T-helper 1 cell (primary cell): ENCODE data around the gene OTULINL.
"Not testable (repeated sequence)": the region's sequence is repeated elsewhere in the genome, so short reads cannot be mapped to it uniquely, and the experiment has no call there.

Source experiments
- DNase-seq, 5 donors: peaks; one replicate each; pipeline ENCODE4 v3.0.0-alpha.2; 2012 to 2020
- total RNA-seq, 4 donors: gene quantifications; one replicate each; lab custom pipeline; 2026; lab: John Stamatoyannopoulos, UW

Gene OTULINL
- total RNA-seq: 31.1 to 48.6 (median 46.3) reads per million in 4 donors

DNA sequence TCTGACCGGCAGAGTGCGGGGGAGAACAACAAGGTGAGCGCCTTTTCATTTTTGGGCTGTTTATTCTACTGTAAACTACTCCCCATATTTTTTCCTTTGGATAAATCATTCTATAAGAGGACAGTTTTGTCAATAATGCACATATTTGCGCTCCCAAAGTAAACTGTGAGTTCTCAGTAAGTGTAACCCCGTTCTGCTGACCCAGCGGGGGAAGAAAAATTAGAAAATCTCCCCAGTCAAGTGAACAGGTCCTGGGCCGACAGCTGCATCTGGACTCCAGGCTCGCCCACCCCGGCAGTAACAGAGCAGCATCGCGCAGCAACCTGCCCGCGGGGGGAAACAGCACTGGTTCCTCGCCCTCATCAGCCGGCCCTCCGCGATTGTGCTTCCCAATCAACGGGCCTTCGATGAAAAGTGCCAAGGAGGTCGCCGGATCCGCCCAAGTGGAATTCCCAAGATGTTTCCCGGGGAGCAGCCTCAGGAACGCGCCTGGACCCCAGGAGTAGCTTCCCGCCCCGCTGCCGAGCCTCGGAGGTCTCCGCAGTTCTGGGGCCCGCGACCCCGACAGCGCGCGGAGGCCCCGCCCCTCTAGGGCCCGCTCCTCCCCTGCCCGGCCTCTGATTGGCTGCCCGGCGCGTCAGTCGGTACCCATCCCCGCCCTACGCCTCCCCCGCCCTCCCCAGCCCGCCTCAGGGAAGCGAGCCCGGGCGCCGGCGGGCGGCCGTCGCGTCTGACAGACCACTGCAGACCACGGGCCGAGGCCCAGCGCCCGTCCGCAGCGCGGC is at the start of gene OTULINL:
OTULINL (plus strand) TSS at position 687 of the 785 bp plus-strand sequence. CDS start 103 bp downstream, outside the sequence.
- DNase-seq: peak; percentile 73 to 83 (median 81)

DNA sequence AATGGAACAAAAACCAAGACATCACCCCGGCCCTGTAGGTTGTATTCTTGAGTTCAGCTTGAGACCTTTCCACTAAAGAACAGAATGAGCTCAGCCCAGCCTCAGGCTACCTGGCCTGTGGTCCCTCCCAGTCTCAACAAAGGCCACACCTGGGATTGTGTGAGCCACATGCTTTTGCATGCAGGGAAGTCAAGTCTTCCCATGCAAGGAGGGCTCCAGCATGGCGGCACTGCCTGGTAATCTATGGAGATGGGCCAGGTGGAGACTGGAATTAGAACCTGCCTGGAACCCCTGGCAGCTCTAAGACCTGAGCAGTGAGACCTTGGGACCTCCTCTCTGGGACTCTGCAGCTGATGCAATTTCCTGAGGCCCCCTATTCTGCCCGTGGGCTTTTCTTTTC is 49.4 kb upstream of the OTULINL start:
- DNase-seq: no peak

DNA sequence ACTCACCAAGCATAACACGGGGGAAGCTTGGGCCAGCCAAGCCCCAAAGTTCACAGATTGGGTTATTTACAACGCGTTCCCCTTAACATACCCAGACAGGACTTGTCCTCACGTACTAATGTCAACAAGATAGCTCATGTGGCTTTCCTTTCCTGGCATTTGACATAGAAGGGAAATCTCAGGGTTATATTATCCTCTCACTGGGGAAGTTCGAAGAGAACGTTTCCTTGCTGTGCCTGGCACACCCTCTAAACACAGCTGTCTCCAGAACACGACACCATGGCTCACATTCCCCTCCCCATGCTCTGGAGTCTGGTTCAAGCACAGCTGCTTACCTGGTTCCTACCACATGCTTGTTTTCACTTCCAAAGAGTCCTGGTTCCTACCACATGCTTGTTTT is 46.8 kb upstream of the OTULINL start:
- no peak for DNase-seq

DNA sequence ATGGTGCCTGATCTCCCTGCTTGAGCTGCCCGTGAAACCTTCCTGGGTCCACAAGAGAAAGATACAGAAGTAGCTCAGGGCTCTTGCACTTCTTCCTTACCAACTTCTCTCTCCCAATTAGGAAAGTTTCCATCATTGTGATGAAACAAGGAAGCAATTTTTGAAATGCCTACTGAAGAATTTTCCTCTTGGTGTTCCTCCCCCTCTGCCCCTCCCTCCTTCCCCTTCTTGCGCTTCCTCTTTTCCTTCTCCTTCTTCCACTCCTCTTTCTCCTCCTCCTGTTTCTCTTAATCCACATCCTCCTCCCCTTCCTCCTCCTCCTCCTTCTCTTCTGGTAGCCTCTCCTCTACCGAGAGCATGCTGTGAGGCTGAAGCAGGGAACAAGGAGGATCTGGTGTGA is 36.3 kb upstream of the OTULINL start:
- DNase-seq: no peak

DNA sequence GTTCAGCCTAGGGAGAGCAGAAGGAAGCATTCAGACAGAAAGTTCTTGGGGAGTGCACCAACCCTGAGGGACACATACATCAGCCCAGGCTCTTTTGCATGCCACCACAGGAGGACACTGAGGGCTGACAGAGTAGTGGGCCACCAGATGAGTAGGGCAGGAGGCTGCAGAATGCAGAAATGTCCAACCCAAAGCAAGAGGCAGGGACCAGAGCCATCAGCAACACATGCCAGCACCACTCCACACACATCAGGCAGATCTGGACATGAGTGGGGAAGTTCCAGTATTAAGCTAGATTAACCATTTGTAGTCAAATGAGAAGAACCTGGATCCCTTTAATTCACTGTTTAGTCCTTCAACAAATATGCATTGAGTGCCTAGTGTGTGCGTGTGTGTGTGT is 35.7 kb upstream of the OTULINL start:
- no peak for DNase-seq

DNA sequence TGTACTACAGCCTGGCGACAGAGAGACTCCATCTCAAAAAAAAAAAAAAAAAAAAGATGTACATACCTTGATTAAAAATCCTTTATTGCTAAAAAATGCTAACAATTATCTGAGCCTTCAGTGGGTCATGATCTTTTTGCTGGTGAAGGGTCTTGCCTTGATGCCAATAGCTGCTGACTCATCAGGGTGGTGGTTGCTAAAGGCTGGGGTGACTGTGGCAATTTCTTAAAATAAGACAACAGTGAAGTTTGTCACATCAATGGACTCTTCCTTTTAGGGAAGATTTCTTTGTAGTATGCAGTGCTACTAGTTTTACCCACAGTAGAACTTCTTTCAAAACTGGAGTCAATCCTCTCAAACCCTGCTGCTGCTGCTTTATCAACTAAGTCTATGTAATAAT is 33.9 kb upstream of the OTULINL start:
- DNase-seq: no peak

DNA sequence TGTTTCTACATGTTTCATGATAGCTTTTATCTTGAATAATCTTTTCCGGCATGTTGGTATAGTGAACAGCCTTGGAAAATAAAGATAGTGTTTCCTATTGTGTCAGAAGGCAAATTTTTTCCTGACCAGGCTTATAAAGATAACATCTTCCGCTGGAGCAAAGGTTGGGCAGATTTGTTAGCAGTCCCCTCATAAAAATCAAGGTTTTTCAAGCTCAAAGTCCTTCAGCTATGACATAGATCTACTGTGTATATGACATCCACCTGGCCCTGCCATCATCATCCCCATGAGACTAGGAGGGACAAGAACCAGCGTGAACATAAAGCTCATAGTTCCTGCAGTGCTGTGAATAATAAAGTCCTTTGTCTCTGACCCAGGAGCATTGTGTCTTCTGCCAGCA is 30.4 kb upstream of the OTULINL start:
- no peak for DNase-seq

DNA sequence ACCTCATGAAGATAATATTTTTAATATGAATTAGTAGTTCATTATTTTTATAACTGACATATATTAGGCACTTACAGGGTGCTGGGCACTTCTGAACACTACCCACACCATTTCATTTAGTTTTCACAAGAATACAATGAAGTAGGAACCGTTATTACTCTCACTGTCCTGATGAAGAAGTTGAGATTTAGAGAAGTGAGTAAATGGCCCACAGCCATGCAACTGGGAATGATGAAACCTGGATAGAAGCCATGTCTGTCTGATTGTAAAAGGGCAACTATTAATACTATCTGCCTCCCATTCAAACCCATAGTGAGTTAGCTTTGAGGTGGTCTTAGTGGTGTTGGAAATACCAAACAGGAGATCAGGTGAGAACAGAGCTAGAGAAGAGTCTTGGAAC is 29.6 kb upstream of the OTULINL start:
- DNase-seq: no peak

DNA sequence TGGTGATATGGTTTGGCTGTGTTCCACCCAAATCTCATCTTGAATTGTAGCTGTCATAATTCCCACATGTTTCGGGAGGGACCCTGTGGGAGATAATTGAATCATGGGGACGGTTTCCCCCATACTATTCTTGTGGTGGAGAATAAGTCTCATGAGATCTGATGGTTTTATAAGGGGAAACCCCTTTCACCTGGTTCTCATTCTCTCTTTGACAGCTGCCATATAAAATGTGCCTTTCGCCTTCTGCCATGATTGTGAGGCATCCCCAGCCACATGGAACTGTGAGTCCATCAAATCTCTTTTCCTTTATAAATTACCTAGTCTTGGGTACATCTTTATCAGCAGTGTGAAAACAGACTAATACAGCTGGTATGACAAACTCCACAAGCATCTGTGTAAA is 27.3 kb upstream of the OTULINL start:
- not testable (repeated sequence) for DNase-seq

DNA sequence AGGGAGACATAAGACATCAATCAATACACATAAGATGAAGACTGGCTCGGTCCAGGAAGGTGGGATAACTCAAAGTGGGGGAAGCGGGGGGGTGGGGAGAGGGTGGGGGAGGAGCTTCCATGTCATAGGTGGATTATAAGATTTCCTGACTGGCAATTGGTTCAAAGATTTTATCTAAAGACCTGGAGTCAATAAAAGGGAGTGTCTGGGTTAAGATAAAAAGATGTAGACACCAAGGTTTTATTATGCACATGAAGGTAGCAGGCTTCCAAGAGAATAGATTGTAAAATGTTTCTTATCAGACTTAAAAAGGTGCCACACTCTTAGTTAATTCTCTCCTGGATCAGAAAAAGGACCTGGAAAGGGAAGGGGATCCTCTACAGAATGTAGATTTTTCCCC is 25.6 kb upstream of the OTULINL start:
- DNase-seq: no peak

DNA sequence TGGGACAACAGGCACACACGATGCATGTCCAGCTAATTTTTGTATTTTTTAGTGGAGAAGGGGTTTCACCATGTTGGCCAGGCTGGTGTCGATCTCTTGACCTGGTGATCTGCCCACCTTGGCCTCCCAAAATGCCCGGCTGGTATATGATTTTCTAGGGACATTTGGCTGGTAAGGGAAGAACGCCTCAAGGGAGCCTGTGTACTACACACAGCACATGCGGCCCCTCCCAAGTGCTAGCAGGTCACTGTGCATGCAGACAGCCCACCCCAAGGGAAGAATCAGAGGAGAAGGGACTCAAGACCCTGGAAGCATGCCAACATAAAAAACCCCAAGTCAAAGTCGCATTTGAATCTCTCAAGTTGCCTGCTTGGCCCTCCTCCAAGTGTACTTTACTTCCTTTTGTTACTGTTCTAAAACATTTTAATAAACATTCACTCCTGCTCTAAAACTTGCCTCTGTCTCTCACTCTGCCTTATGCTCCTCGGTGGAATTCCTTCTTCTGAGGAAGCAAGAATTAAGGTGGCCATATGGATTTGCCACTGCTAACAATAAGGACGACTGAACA is 24.3 kb upstream of the OTULINL start:
- DNase-seq: no peak

DNA sequence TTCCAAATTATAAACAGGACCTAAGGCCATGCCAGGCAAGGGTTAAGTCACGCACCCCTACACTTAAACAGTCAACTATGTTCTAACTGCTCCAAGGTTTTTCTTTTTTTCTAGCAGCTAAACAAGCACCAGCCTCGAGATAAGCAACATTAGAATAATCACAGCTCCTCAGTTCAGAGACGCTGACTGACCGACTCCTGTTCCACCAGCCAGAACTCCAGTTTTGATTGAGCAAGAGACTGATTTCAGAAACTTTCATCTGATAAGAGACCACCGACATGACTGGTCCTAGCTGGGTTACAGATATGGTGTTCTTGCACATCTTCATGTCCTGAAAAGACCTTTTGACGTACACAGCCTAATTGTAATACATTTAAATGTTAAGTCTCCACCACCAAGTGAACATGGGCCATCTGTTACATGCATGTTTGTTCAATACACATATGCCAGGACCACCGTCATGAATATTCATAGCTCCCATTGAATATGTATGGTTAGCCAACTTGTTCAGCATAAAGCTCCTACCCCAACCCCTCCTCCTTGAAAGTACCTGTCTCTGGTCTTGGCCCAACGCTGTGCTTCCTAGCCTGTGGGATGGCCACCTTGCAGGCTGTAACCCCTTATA is 23.7 kb upstream of the OTULINL start:
- no peak for DNase-seq

DNA sequence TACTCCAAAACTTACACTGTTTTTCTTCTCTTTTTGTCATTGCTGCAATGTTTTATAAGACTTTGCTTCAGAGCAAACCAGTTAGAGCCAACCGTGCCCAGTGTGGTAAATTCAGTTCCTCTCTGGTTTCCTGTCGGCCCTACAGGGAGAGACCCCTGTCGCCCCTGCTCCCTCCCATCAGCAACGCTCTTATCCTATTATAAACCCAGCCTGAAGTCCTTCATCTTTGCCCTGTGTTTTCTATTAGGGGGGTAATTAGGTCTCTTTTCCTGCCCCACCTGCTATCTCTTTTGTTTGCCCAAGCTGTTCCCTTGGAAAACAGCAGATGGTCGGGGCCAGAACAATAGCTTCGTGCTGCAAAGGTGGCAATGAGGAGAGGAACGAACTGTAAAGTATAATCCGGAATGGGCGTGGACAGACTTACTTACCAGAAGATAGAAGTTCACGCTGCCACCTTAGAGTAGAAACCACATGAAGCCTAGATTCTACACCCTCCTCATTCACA is 21.4 kb upstream of the OTULINL start:
- peak in 1 of 5 donors; percentile 7 for DNase-seq

DNA sequence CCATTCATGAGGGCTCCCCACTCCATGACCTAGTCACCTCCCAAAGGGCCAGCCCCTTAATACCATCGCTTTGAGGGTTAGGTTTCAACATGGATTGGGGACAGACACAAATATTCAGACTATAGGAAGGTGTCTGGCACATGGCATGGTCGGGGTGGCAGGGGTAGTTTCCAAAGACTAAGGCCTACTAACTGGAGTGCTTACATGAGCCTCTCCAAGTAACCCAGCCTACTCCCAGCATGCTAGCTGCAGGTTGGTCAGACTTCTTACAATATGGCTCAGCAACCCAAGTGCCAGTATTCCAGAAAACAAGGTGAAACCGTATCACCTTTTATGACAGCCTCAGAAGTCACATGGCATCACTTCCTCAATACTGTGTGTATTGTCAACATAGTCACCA is 19.9 kb upstream of the OTULINL start:
- DNase-seq: no peak

DNA sequence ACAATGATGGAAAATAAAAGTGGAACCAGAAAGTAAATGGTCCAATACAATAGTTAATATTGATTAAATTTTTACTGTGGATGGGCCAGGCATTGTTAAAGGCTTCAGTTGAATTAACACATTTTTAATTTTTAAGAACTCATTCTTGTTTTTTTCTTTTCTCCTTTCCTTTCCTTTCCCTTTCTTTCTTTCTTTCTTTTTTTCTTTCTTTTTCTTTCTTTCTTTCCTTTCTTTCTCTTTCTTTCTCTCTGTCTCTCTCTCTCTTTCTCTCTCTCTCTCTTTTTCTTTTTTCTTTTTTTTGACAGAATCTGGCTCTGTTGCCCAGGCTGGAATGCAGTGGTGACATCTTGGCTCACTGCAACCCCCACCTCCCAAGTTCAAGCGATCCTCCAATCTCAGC is 13.3 kb upstream of the OTULINL start:
- DNase-seq: no peak

DNA sequence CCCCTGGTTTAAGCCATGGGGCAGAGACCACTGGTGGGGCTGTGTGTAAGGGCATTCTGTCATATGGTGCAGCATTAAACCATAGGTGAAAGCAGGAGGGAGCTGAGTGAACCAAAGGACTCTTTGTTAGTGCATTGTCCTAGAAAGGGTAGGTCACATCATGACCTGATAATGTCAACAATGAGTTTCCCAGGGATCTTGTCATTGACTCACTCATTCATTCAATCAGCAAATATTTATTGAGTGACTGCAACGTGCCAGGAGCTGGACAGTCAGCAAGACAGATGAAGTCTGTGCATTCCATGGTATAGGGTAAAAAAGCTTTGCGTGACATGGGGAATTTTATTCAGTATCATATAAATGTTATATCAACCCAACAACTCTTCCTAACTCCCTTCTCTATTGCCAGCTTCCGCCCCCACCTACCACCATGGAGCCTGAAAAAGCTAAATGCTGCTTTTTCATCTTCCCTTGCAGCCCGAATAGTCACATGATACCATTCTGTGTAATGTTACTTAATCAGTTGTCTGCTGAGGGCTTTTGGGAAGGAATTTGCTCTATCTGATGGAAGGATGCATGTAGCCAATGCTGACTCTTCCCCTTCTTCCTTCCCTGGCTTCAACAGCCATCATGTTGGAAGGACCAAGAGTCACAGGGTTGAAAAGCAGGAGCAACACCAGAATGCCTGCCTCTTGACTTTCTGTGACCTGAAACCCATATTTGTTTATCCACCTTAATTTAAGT is 11.5 kb upstream of the OTULINL start:
- DNase-seq: no peak

DNA sequence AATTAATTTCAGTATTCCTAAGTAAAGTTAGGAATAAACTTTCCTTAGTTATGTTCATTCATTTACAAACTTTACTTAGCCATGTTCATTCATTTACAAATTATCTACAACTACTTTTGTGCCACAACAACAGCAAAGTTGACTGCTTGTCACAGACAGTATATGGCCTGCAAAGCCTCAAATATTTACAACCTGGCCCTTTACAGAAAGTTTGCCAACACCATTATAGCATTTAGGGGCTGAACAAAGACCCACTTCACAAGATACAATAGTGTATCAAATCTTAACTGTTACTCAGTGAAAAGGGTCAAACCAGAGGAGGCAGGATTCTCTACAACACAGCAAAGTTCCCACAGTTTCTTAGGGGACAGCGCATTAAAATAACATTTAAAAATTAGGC is 9.7 kb upstream of the OTULINL start:
- DNase-seq: no peak

DNA sequence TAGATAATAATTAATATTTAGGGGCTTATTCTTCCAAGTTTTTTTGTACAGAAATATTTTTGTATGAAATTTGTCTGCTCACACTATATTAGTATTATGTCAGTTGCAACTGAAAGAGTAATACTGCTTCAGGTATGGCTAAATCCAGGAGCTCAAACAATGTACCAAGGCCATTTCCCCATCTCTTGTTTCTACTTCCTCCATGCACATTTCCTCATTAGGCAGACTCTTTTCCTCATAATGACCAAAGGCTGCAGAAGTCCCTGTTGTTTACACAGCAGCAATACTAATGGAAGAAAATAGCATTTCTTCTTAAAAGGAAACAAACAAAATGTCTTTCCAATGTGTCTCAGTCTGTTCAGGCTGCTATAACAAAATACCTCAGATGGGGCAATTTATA is 9.2 kb upstream of the OTULINL start:
- no peak for DNase-seq

DNA sequence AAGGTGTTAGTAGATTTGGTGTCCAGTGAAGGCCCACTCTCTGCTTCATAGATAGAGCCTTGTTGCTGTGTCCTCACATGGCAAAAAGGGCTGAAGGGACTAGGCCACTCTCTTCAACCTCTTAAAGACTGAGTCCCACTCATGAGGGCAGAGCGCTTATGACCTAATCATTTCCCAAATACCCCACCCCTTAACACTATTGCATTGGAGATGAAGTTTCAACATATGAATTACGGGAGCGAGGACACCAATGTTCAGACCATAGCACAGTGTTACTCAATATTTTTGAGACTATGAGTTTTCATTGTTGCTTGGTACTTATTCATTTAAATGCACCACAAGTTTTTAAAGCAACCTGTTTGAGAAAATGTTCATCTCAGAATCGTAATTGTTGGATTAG is 8.8 kb upstream of the OTULINL start:
- DNase-seq: no peak

DNA sequence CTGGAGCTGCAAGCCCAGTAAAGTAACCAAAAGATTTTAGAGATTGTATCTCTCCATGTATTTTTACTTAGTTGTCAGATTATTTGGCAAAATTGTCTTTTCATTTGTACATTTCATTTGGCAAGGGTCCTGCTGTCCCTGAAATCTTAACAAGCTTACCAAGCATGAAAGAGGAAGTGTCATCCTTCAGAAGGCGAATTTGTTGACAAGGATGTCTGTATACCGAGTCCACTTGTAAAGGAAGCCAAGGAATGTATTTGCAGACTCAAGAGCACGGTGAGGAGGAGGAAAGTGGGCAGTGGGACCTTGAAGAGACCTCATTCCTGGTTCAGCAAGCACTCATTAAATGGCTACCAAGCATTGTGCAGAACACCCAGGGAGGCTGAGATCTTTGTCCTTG is 7.5 kb upstream of the OTULINL start:
- no peak for DNase-seq

DNA sequence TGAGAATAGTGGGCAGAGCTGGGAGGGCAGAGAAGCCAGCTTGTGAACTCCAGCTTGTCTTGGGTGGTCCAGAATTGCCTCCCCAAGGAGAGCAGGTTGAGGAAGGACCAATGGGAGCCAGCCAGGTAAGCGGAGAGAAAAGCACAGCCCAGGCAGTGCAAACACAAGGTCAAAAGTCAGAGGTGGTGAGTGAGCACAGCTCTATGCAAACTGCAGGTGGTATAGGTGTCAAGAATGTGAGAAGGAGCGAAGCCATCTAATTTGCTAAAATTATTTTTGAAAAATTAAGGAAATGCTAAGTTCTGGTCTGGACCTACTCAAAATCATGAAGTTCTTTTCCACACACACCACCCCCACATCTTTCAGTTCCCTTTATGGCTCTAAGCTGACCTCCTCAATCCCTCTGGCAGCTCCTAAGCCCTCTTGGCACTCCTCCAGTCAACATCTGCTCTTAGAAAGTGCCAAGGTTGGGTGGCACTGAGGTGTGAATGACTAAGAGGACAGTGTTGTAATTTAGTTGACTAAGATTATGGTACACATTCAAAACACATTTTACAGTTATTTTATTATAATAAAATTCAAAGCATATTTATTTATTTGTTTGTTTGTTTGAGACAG is 6.6 kb upstream of the OTULINL start:
- no peak for DNase-seq

DNA sequence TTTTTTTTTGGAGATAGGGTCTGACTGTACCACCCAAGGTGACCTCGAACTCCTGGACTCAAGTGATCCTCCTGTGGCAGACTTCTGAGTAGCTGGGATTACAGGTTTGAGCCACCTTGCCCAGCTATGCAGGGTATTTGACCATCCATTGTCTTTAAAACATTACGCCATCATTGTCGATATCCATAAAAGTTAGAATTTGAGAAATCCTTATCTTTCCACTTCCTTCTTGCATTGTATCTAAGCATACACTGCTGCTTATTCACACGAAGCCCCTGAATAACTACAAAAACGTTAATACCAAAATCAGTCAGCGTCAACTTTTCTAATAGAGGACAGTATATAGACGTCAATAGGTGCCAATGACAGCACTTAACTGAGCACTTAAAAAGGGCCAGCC is 5.4 kb upstream of the OTULINL start:
- DNase-seq: no peak
